GM12878 (cell line): Measurements from ENCODE around the gene AP2A2.

ENCODE experiments used
- EP300 ChIP-seq, 2 experiments: fragments of 150-350 bp in 1 of 2; IDR thresholded peaks; 2 replicates each; pipeline ENCODE4 v1.6.1; 2011 to 2012; ENCODE audit warnings: low read depth in 2 of 2, low read length in 2 of 2, borderline replicate concordance in 1 of 2, improper control_type of control experiment in 1 of 2, inconsistent platforms in 1 of 2; ENCODE audit not compliant: control insufficient read depth in 1 of 2
- HDAC6 ChIP-seq: fragments of 200-600 bp; sonication (generic); IDR thresholded peaks from one replicate; pipeline ENCODE4 v1.8.0; 2017; ENCODE audit warnings: antibody characterized with exemption; ENCODE audit not compliant: unreplicated experiment
- TARDBP ChIP-seq: IDR thresholded peaks from 2 replicates; pipeline ENCODE4 v1.6.1; 2016; ENCODE audit warnings: borderline replicate concordance
- TF ChIP-seq, protein P1 (sequence below), 3 experiments: IDR thresholded peaks in 2 of 3; conservative IDR thresholded peaks in 1 of 3; 2 replicates each; pipeline ENCODE4 v1.5.1; 2011; ENCODE audit warnings: low read depth in 3 of 3, low read length in 3 of 3, mild to moderate bottlenecking in 3 of 3, control low read depth in 2 of 3, moderate library complexity in 2 of 3, inconsistent platforms in 1 of 3, mixed read lengths in 1 of 3; ENCODE audit not compliant: control insufficient read depth in 2 of 3, insufficient read depth in 1 of 3; ENCODE audit errors: extremely low read depth in 1 of 3
- TF ChIP-seq, protein P2 (sequence below): fragments of 450-650 bp; formaldehyde crosslinking; IDR thresholded peaks from 2 replicates; pipeline ENCODE4 v1.4.0; 2022; ENCODE audit warnings: mild to moderate bottlenecking, moderate library complexity

DNA sequence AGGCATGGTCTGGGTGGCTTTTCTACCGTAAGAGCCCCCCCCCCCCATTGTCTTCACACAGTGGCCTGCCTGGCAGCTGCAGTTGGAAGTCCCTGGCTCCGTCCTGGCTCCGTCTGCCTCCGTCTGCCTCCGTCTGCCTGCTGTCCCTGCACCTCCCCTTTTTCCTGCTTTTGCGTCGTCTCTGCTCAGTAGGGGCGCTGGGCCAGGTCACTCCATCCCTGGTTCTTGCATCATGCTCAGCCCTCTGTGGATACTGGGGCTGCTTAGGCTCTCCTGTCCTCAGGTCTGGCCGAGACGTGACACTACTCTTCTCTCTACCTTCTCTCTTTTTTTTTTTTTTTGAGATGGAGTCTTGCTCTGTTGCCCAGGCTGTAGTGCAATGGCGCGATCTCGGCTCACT, 27.8 kb downstream of the AP2A2 start:
- TF ChIP-seq EP300 (IDR thresholded peaks at IDR 0.05; ENCODE audit: borderline replicate concordance in 1 of 2, control insufficient read depth in 1 of 2, low read depth in 2 of 2, low read length in 2 of 2) (no peak), TARDBP (no peak), HDAC6 (no peak)
- TF ChIP-seq, protein P1, sequence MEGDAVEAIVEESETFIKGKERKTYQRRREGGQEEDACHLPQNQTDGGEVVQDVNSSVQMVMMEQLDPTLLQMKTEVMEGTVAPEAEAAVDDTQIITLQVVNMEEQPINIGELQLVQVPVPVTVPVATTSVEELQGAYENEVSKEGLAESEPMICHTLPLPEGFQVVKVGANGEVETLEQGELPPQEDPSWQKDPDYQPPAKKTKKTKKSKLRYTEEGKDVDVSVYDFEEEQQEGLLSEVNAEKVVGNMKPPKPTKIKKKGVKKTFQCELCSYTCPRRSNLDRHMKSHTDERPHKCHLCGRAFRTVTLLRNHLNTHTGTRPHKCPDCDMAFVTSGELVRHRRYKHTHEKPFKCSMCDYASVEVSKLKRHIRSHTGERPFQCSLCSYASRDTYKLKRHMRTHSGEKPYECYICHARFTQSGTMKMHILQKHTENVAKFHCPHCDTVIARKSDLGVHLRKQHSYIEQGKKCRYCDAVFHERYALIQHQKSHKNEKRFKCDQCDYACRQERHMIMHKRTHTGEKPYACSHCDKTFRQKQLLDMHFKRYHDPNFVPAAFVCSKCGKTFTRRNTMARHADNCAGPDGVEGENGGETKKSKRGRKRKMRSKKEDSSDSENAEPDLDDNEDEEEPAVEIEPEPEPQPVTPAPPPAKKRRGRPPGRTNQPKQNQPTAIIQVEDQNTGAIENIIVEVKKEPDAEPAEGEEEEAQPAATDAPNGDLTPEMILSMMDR (IDR thresholded peaks at IDR 0.05 in 2 of 3, conservative IDR thresholded peaks at IDR 0.05 in 1 of 3; ENCODE audit: control insufficient read depth in 2 of 3, extremely low read depth in 1 of 3, insufficient read depth in 1 of 3, low read depth in 3 of 3, low read length in 3 of 3), result no peak
- TF ChIP-seq, protein P2, sequence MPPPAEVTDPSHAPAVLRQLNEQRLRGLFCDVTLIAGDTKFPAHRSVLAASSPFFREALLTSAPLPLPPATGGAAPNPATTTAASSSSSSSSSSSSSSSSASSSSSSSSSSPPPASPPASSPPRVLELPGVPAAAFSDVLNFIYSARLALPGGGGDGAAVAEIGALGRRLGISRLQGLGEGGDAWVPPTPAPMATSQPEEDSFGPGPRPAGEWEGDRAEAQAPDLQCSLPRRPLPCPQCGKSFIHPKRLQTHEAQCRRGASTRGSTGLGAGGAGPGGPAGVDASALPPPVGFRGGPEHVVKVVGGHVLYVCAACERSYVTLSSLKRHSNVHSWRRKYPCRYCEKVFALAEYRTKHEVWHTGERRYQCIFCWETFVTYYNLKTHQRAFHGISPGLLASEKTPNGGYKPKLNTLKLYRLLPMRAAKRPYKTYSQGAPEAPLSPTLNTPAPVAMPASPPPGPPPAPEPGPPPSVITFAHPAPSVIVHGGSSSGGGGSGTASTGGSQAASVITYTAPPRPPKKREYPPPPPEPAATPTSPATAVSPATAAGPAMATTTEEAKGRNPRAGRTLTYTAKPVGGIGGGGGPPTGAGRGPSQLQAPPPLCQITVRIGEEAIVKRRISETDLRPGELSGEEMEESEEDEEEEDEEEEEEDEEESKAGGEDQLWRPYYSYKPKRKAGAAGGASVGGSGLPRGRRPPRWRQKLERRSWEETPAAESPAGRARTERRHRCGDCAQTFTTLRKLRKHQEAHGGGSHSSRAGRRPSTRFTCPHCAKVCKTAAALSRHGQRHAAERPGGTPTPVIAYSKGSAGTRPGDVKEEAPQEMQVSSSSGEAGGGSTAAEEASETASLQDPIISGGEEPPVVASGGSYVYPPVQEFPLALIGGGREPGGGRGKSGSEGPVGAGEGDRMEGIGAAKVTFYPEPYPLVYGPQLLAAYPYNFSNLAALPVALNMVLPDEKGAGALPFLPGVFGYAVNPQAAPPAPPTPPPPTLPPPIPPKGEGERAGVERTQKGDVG (CRISPR knock-in tag), result no peak
